Heart left ventricle (tissue), 13 donors: ENCODE data around the gene ETV3.

Experiments used
- CTCF ChIP-seq, 12 donors: fragments of 200-600 bp; sonication (generic) in 4 of 12; IDR thresholded peaks; one replicate each; pipeline versions ENCODE4 v1.5.0 to v1.8.0; 2018 to 2022; ENCODE audit warnings: antibody characterized with exemption in 12 of 12, mild to moderate bottlenecking in 5 of 12
- POLR2A ChIP-seq, 2 donors: fragments of 450-650 bp; IDR thresholded peaks; one replicate each; pipeline ENCODE4 v1.6.1; 2017; ENCODE audit warnings: antibody characterized with exemption in 2 of 2, mild to moderate bottlenecking in 2 of 2, moderate library complexity in 2 of 2
- donor health status: ischemic (EF 13 %, LVEDD 7.1; RV severe dilation, severe dysfunction).
- donor health status: DM: no; HTN: yes; CAD: no.
- donor health status: DM: no; HTN: no; CAD: no.
- donor health status: ischemic (EF 25% LVEDD 6.9; RV normal size, moderate dysfunction).
- donor health status: ischemic (EF 25% LVEDD 5.7; RV mildly dilated, moderate dysfunction).
- donor health status: ischemic (EF 35%, LVEDD 5.7; RV mildly dilated, moderate dysfunction).
- donor health status: nonischemic (EF 11% LVEDD 7.7; RV severe dilation, severe dysfunction).
- donor health status: DM: yes; HTN: yes; CAD: no.
- donor health status: PGD.
- donor health status: ischemic (EF 29% LVEDD 5.4; RV normal size, mild dysfunction).
- donor health status: nonischemic (EF 23%, LVEDD 6.1; RV moderate dilation, normal function).

GRCh38 chr1:157091186-157091585 is 47.0 kb downstream of the ETV3 start:
- TF ChIP-seq CTCF (IDR thresholded peaks at IDR 0.05), result no peak
- TF ChIP-seq POLR2A (IDR thresholded peaks at IDR 0.05), result no peak
